Calu3 (cell line): Measurements from ENCODE around the gene ZDHHC11B. TPM values are rescaled to one million over a fixed set of nuclear protein-coding genes. Genes with fewer than 3 reads are reported as not detected.
"Not testable (repeated sequence)": the region's sequence is repeated elsewhere in the genome, so short reads cannot be mapped to it uniquely, and the experiment has no call there.

ENCODE experiments used
- BruUV-seq: library from RNA; stranded (reverse); fragments of 400-500 nt; replicated peaks from 2 replicates; lab custom pipeline; 2021; lab: Mats Ljungman, UMichigan
- CTCF ChIA-PET: fragments of 300-600 bp; sonication (Branson Sonifier 250); formaldehyde crosslinking; loops from one replicate; lab custom pipeline; 2022; ENCODE audit warnings: antibody characterized with exemption; lab: Charles Lee
- DNase-seq: peaks from one replicate; pipeline ENCODE4 v3.0.0; 2022
- H3K27ac Mint-ChIP-seq: one replicate; pipeline ENCODE4 v1.8.0; 2022; ENCODE audit warnings: mixed read lengths; ENCODE audit not compliant: unreplicated experiment
- H3K27me3 Mint-ChIP-seq: one replicate; pipeline ENCODE4 v1.8.0; 2022; ENCODE audit warnings: mixed read lengths; ENCODE audit not compliant: unreplicated experiment
- H3K36me3 Mint-ChIP-seq: one replicate; pipeline ENCODE4 v1.8.0; 2022; ENCODE audit warnings: mild to moderate bottlenecking, moderate library complexity, mixed read lengths; ENCODE audit not compliant: insufficient read depth, unreplicated experiment
- H3K4me1 Mint-ChIP-seq: one replicate; pipeline ENCODE4 v1.8.0; 2022; ENCODE audit warnings: mild to moderate bottlenecking, low read depth, mixed read lengths; ENCODE audit not compliant: unreplicated experiment
- H3K4me3 Mint-ChIP-seq: one replicate; pipeline ENCODE4 v1.8.0; 2022; ENCODE audit warnings: mild to moderate bottlenecking, low read depth, moderate library complexity, mixed read lengths; ENCODE audit not compliant: unreplicated experiment
- H3K9me3 Mint-ChIP-seq: one replicate; pipeline ENCODE4 v1.8.0; 2022; ENCODE audit warnings: low read depth, mixed read lengths; ENCODE audit not compliant: unreplicated experiment
- intact Hi-C: fragments of 100-400 bp; cut with micrococcal nuclease; formaldehyde crosslinking; loops from one replicate; pipeline ENCODE4 v1.10.0; 2022; ENCODE audit not compliant: unreplicated experiment
- total RNA-seq: library from RNA; stranded (reverse); gene quantifications from 2 replicates; pipeline ENCODE4 v1.2.3, GENCODE V29; 2022
- TF ChIP-seq, protein P1 (sequence below): fragments of 200-600 bp; IDR thresholded peaks from one replicate; pipeline ENCODE4 v1.8.0; 2022; ENCODE audit warnings: antibody characterized with exemption; ENCODE audit not compliant: unreplicated experiment

Gene ZDHHC11B
- total RNA-seq, 1 experiment from 2014 or later: 3.0 TPM

- TF ChIP-seq, protein P1, sequence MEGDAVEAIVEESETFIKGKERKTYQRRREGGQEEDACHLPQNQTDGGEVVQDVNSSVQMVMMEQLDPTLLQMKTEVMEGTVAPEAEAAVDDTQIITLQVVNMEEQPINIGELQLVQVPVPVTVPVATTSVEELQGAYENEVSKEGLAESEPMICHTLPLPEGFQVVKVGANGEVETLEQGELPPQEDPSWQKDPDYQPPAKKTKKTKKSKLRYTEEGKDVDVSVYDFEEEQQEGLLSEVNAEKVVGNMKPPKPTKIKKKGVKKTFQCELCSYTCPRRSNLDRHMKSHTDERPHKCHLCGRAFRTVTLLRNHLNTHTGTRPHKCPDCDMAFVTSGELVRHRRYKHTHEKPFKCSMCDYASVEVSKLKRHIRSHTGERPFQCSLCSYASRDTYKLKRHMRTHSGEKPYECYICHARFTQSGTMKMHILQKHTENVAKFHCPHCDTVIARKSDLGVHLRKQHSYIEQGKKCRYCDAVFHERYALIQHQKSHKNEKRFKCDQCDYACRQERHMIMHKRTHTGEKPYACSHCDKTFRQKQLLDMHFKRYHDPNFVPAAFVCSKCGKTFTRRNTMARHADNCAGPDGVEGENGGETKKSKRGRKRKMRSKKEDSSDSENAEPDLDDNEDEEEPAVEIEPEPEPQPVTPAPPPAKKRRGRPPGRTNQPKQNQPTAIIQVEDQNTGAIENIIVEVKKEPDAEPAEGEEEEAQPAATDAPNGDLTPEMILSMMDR: no peak
- Mint-ChIP-seq H3K4me1 (no peaks in the 10 kb centered on the region), H3K36me3 (no peaks in the 10 kb centered on the region), H3K27me3 (no peaks in the 10 kb centered on the region), H3K27ac (no peak overlapping the region), H3K9me3 (no peaks in the 10 kb centered on the region), H3K4me3 (no peak overlapping the region)
- BruUV-seq: no TSS peak
- no peak for DNase-seq
- CTCF ChIA-PET: no interaction called here
- intact Hi-C loops: no loop called here
Measured at GRCh38 chr5:746258-746761, 38.2 kb downstream of the ZDHHC11B start.

- H3K27ac Mint-ChIP-seq, H3K27me3 Mint-ChIP-seq, BruUV-seq, intact Hi-C loops, DNase-seq, H3K9me3 Mint-ChIP-seq, H3K4me1 Mint-ChIP-seq, H3K4me3 Mint-ChIP-seq, H3K36me3 Mint-ChIP-seq: not testable (repeated sequence)
- CTCF ChIA-PET: interaction anchor here (0.8 kb wide), 1 partner anchor 17 kb away, joined by 3 read pairs; no protein-coding TSS in a partner anchor
Measured at GRCh38 chr5:745272-746142, 39.0 kb downstream of the ZDHHC11B start.

GRCh38 chr5:743696-744404 lies 40.7 kb downstream of the ZDHHC11B start:
- H3K27ac Mint-ChIP-seq, intact Hi-C loops, H3K4me3 Mint-ChIP-seq, DNase-seq, H3K4me1 Mint-ChIP-seq, H3K36me3 Mint-ChIP-seq, H3K27me3 Mint-ChIP-seq, CTCF ChIA-PET, BruUV-seq, H3K9me3 Mint-ChIP-seq: not testable (repeated sequence)

GRCh38 chr5:742276-742675 lies 42.3 kb downstream of the ZDHHC11B start:
- not testable (repeated sequence) for H3K27me3 Mint-ChIP-seq, H3K9me3 Mint-ChIP-seq, BruUV-seq

DNA sequence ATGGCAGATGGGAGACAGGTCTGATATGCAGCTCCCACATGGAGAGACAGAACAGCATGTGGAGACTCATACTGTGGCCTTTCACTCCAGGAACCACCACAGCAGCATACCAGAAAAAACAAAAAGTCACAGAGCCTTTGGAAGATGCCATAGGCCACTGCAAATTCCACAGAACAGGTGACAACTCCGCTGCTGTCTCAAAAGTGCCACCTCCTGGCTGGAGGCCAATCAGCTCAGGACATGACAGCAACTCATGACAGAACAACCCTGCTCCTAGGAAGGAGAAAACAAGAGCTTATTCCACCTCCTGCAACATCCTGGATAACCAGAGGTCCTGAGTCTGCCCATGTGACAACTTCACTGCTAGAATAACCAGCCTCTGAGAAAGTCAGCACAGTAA lies 50.4 kb downstream of the ZDHHC11B start:
- H3K27me3 Mint-ChIP-seq: peaks cover 17% of the 10 kb centered on the region
- intact Hi-C loops, DNase-seq, H3K9me3 Mint-ChIP-seq, BruUV-seq, H3K27ac Mint-ChIP-seq, CTCF ChIA-PET, H3K36me3 Mint-ChIP-seq, H3K4me1 Mint-ChIP-seq, H3K4me3 Mint-ChIP-seq: not testable (repeated sequence)

More at GRCh38 chr5:742276-742675, 42.3 kb downstream of the ZDHHC11B start:
- H3K27ac Mint-ChIP-seq, DNase-seq, H3K4me3 Mint-ChIP-seq, H3K4me1 Mint-ChIP-seq, CTCF ChIA-PET, H3K36me3 Mint-ChIP-seq, intact Hi-C loops: not testable (repeated sequence)

DNA sequence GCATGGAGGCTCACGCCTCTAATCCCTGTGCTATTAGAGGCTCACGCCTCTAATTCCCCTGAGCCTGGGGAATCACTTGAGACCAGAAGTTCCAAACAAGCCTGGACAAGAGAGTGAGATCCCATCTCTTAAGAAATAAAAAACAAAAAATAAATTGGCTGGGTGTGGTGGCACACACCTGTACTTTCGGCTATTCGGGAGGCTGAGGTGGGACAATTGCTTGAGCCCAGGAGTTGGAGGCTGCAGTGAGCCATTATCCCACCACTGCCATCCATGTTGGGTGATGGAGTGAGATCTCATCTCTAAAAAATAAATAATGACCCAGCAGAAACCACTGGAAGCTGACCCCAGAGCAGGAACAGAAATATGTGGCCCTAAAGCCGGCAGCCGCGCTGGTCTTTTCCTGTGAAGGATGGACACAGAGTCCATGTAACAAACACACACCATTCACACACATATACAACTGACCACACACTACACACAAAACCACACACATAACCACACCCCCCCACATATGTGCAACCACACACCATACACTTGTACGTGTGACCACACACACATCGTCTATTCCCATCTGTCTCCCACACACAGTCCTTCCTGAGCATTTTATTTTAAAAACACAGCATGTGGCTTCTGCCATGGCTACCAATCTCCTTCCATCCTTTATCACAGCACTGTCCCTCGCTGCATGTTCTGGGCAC lies 51.6 kb downstream of the ZDHHC11B start:
- H3K36me3 Mint-ChIP-seq, BruUV-seq, H3K4me1 Mint-ChIP-seq, CTCF ChIA-PET, H3K9me3 Mint-ChIP-seq, DNase-seq, H3K27ac Mint-ChIP-seq, intact Hi-C loops, H3K4me3 Mint-ChIP-seq: not testable (repeated sequence)
- H3K27me3 Mint-ChIP-seq: peaks cover 17% of the 10 kb centered on the region

DNA sequence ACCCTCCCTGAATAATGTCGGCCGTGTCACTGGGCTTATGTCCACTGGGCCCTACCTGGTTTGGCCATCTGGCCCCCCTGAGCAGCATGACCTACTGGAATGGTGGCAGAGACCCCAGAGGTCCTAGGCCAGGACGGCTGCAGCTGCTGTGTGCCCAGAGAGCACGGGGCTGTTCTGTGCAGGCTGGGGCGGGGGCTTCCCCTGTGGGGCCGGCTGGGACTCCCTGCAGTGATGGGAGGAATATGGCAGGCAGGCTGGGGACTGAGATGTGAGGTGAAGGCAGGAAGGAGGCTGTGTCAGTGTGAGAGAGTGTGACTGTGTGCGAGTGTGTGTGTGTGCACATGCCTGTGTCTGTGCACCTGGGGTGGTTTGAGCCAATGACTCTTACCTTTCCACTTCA lies 55.3 kb downstream of the ZDHHC11B start:
- not testable (repeated sequence) for H3K4me3 Mint-ChIP-seq

DNA sequence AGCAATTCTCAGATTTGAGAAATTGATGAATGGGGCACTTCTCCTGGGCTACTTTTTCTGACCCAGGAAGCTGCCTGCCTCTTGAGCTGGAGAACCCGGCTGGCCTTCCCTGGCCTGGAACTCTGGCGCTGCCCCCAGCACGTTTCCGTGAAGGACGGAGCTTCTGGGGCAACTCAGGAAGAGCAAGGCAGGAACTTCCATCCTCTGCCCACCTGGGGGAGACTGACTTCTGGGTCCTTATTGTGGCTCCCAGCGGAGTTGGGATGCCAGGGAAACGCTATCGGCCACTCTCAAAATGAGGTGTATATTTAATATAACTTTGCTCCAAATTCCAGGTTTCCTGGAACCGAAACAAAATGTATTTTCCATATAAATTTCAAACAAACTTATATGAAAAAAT lies 57.4 kb downstream of the ZDHHC11B start:
- H3K9me3 Mint-ChIP-seq, CTCF ChIA-PET, H3K4me3 Mint-ChIP-seq, intact Hi-C loops, DNase-seq, H3K27me3 Mint-ChIP-seq, BruUV-seq, H3K4me1 Mint-ChIP-seq, H3K27ac Mint-ChIP-seq, H3K36me3 Mint-ChIP-seq: not testable (repeated sequence)

More for the DNA sequence above, 55.3 kb downstream of the ZDHHC11B start:
- H3K9me3 Mint-ChIP-seq, DNase-seq, H3K36me3 Mint-ChIP-seq, intact Hi-C loops, H3K27ac Mint-ChIP-seq, H3K27me3 Mint-ChIP-seq, BruUV-seq, CTCF ChIA-PET, H3K4me1 Mint-ChIP-seq: not testable (repeated sequence)
